SU-DHL-6 (cell line): ENCODE measurements around the gene HOXD12.

Experiments used
- H2AFZ ChIP-seq: fragments of 200-600 bp; sonication (generic); 2 replicates; pipeline ENCODE4 v1.6.1; 2014; ENCODE audit warnings: low read depth, mild to moderate bottlenecking, moderate library complexity, mixed read lengths, antibody characterized with exemption, low read length; ENCODE audit not compliant: severe bottlenecking
- H3F3A ChIP-seq: fragments of 200-600 bp; shearing (Covaris generic); 2 replicates; pipeline ENCODE4 v1.6.0; 2016; ENCODE audit warnings: antibody characterized with exemption, mild to moderate bottlenecking; ENCODE audit not compliant: insufficient read depth
- H3K27ac ChIP-seq: fragments of 200-600 bp; sonication (generic); 2 replicates; pipeline ENCODE4 v1.5.1; 2016; ENCODE audit warnings: low read depth, mild to moderate bottlenecking, low read length, moderate library complexity, mixed read lengths
- H3K27me3 ChIP-seq: fragments of 200-600 bp; sonication (generic), shearing (Covaris generic); 2 replicates; pipeline ENCODE4 v1.6.0; 2014; ENCODE audit warnings: mild to moderate bottlenecking, low read length
- H3K36me3 ChIP-seq: fragments of 200-600 bp; sonication (generic); 2 replicates; pipeline ENCODE4 v1.6.1; 2014; ENCODE audit warnings: mild to moderate bottlenecking, low read length, mixed read lengths
- H3K4me2 ChIP-seq: fragments of 300-600, 200-600 bp; shearing (Covaris generic), sonication (generic); 2 replicates; pipeline ENCODE4 v1.6.0; 2014; ENCODE audit warnings: low read length, low read depth, mild to moderate bottlenecking; ENCODE audit not compliant: poor library complexity, severe bottlenecking
- H3K4me3 ChIP-seq: fragments of 200-600 bp; sonication (generic); 2 replicates; pipeline ENCODE4 v1.5.1; 2014; ENCODE audit warnings: antibody characterized with exemption, low read length, mild to moderate bottlenecking, mixed read lengths; ENCODE audit not compliant: insufficient read depth, poor library complexity, severe bottlenecking
- H3K79me2 ChIP-seq: fragments of 200-600 bp; sonication (generic); 2 replicates; pipeline ENCODE4 v1.6.1; 2014; ENCODE audit warnings: mild to moderate bottlenecking, low read length, moderate library complexity; ENCODE audit not compliant: insufficient read depth
- H3K9ac ChIP-seq: fragments of 200-600 bp; sonication (generic); 2 replicates; pipeline ENCODE4 v1.7.0; 2014; ENCODE audit warnings: mild to moderate bottlenecking, low read length
- H3K9me2 ChIP-seq: fragments of 200-600 bp; sonication (generic); replicated peaks from 2 replicates; pipeline ENCODE4 v1.6.1; 2014; ENCODE audit warnings: low read length; ENCODE audit not compliant: insufficient read depth
- H3K9me3 ChIP-seq: fragments of 200-600 bp; sonication (generic); 2 replicates; pipeline ENCODE4 v1.6.1; 2014; ENCODE audit warnings: low read length, mixed read lengths; ENCODE audit not compliant: insufficient read depth
- H4K20me1 ChIP-seq: fragments of 200-600 bp; sonication (generic); 2 replicates; pipeline ENCODE4 v1.6.1; 2014; ENCODE audit warnings: low read depth, mild to moderate bottlenecking, antibody characterized with exemption, low read length, moderate library complexity, mixed read lengths
- CTCF ChIP-seq: fragments of 200-600 bp; sonication (generic); IDR thresholded peaks from one replicate; pipeline ENCODE4 v1.5.1; 2017; ENCODE audit warnings: antibody characterized with exemption, mild to moderate bottlenecking, low read length, moderate library complexity; ENCODE audit not compliant: insufficient read depth, poor library complexity, severe bottlenecking
- EZH2phosphoT487 ChIP-seq: fragments of 200-600 bp; sonication (generic), shearing (Covaris generic); conservative IDR thresholded peaks from 2 replicates; pipeline ENCODE4 v1.6.1; 2018; ENCODE audit warnings: mild to moderate bottlenecking, antibody characterized with exemption, low read length, moderate library complexity, mixed read lengths

Gene HOXD12, protein sequence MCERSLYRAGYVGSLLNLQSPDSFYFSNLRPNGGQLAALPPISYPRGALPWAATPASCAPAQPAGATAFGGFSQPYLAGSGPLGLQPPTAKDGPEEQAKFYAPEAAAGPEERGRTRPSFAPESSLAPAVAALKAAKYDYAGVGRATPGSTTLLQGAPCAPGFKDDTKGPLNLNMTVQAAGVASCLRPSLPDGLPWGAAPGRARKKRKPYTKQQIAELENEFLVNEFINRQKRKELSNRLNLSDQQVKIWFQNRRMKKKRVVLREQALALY

GRCh38 chr2:176099728-176100546, at the start of gene HOXD12:
HOXD12 (plus strand) TSS chr2:176099795; CDS start chr2:176099802, 7 bp downstream.
- no peak within 1 kb of the TSS for H3K4me2 ChIP-seq
- TF ChIP-seq CTCF = no peak
- no peak for TF ChIP-seq EZH2phosphoT487
- H2AFZ ChIP-seq = no peak within 1 kb of the TSS
- no peak within 1 kb of the TSS for H3K27ac ChIP-seq
- H3F3A ChIP-seq = no peaks in the 10 kb centered on the region
- no peak within 1 kb of the TSS for H3K4me3 ChIP-seq
- H3K9me3 ChIP-seq = no peaks in the 10 kb centered on the region
- no peaks in the 10 kb centered on the region for H4K20me1 ChIP-seq
- no peak within 1 kb of the TSS for H3K9ac ChIP-seq
- H3K27me3 ChIP-seq = no peaks in the 10 kb centered on the region
- no peaks in the 10 kb centered on the region for H3K79me2 ChIP-seq
- H3K9me2 ChIP-seq = no peaks in the 10 kb centered on the region
- no peaks in the 10 kb centered on the region for H3K36me3 ChIP-seq

DNA sequence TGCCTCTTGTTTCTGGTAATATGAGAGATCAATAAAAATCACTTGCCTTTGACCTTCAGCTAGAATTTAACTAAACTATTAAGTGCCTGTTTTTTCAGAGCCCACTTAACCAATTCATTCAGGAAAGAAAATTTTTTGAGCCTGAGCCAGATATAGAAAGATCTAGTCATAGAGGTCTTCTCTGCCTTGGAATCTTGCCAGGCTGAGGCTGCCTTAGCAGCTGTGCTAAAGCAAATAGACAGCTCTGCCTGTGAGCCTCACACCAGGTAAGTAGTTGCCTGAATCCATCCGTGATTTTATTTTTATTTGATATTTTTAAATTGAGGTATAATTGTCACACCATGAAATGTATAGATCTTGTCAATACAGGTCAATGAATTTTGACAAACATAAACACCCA, 43.2 kb upstream of the HOXD12 start:
- no peak overlapping the region for H2AFZ ChIP-seq
- H3K9me2 ChIP-seq = no peaks in the 10 kb centered on the region
- H3K27ac ChIP-seq = no peak overlapping the region
- no peaks in the 10 kb centered on the region for H3K27me3 ChIP-seq
- H3K79me2 ChIP-seq = no peaks in the 10 kb centered on the region
- H3K4me3 ChIP-seq = no peak overlapping the region
- TF ChIP-seq EZH2phosphoT487 = no peak
- TF ChIP-seq CTCF = no peak
- H4K20me1 ChIP-seq = no peaks in the 10 kb centered on the region
- no peaks in the 10 kb centered on the region for H3F3A ChIP-seq
- H3K9ac ChIP-seq = no peak overlapping the region
- no peak overlapping the region for H3K4me2 ChIP-seq
- no peaks in the 10 kb centered on the region for H3K9me3 ChIP-seq
- H3K36me3 ChIP-seq = no peaks in the 10 kb centered on the region

DNA sequence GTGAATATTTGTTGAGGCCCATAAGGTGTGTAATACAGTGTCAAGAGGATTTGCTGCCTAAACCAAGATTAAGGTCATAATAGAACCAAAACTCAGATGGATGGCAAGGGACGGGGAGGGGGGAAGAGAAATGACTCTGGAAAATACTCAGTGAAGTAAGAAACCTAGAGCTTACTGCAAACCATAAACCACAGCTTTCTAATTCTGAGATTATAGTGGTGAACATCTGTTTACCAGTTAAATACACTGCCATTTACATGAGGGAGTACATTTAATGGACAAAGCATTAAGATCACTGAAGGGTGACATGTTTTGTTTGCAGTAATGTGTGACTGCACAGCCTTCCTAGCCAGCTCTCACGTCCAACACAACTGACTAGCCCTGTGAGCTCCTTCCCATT, 35.6 kb upstream of the HOXD12 start:
- H3K27ac ChIP-seq = no peak overlapping the region
- no peaks in the 10 kb centered on the region for H3K79me2 ChIP-seq
- H3K9me2 ChIP-seq = no peaks in the 10 kb centered on the region
- H3K4me3 ChIP-seq = no peak overlapping the region
- no peak overlapping the region for H2AFZ ChIP-seq
- no peaks in the 10 kb centered on the region for H3F3A ChIP-seq
- no peaks in the 10 kb centered on the region for H3K27me3 ChIP-seq
- H3K9ac ChIP-seq = no peak overlapping the region
- no peaks in the 10 kb centered on the region for H3K9me3 ChIP-seq
- no peaks in the 10 kb centered on the region for H3K36me3 ChIP-seq
- no peak overlapping the region for H3K4me2 ChIP-seq
- TF ChIP-seq CTCF (no peak), EZH2phosphoT487 (no peak)
- H4K20me1 ChIP-seq = no peaks in the 10 kb centered on the region
